PC-3 (cell line): ENCODE measurements around the gene CFAP97D1. TPM values are rescaled to one million over a fixed set of nuclear protein-coding genes. Genes with fewer than 3 reads are reported as not detected.

ENCODE experiments used
- ATAC-seq: fragments of 200-7000 bp; cut with Tn5 transposase; 2 replicates; pipeline ENCODE4 v1.9.1; 2020; ENCODE audit warnings: mild to moderate bottlenecking, moderate library complexity
- BruUV-seq: library from RNA; stranded (reverse); fragments of 400-500 nt; replicated peaks from 2 replicates; lab custom pipeline; 2021; lab: Mats Ljungman, UMichigan
- CTCF ChIA-PET: fragments of 300-600 bp; sonication (Branson Sonifier 250); formaldehyde crosslinking; loops from one replicate; lab custom pipeline; 2022; ENCODE audit warnings: antibody characterized with exemption; lab: Charles Lee
- POLR2A ChIA-PET: fragments of 300-600 bp; sonication (Branson Sonifier 250); formaldehyde crosslinking; loops from one replicate; lab custom pipeline; 2022; ENCODE audit warnings: antibody characterized with exemption; ENCODE audit not compliant: unreplicated experiment; lab: Charles Lee
- DNase-seq: peaks from one replicate; pipeline ENCODE4 v3.0.0-alpha.2; 2015
- H2AFZ ChIP-seq: fragments of 300-600 bp; sonication (generic); 2 replicates; pipeline ENCODE4 v1.6.0; 2016; ENCODE audit warnings: antibody characterized with exemption, low read length
- H3F3A ChIP-seq: fragments of 300-600 bp; sonication (generic); one replicate; pipeline ENCODE4 v1.6.0; 2017; ENCODE audit warnings: antibody characterized with exemption, low read length, control low read depth, mild to moderate bottlenecking; ENCODE audit not compliant: unreplicated experiment
- H3K27ac ChIP-seq: fragments of 300-600 bp; sonication (generic); 2 replicates; pipeline ENCODE4 v1.5.1; 2016; ENCODE audit warnings: mild to moderate bottlenecking, low read length
- H3K27me3 ChIP-seq: fragments of 300-600 bp; sonication (generic); 2 replicates; pipeline ENCODE4 v1.6.1; 2016; ENCODE audit warnings: low read length, mixed read lengths
- H3K36me3 ChIP-seq: fragments of 300-600 bp; sonication (generic); 2 replicates; pipeline ENCODE4 v1.6.1; 2016; ENCODE audit warnings: low read depth, mixed run types, low read length, mixed read lengths
- H3K4me1 ChIP-seq: fragments of 300-600 bp; sonication (generic); 2 replicates; pipeline ENCODE4 v1.5.1; 2016; ENCODE audit warnings: low read length; ENCODE audit not compliant: insufficient read depth
- H3K4me2 ChIP-seq: fragments of 300-600 bp; sonication (generic); 2 replicates; pipeline ENCODE4 v1.6.0; 2016; ENCODE audit warnings: low read length
- H3K4me3 ChIP-seq: fragments of 300-600 bp; sonication (generic); 2 replicates; pipeline ENCODE4 v1.5.1; 2016; ENCODE audit warnings: mild to moderate bottlenecking, low read length, mixed read lengths
- H3K79me2 ChIP-seq: fragments of 300-600 bp; sonication (generic); 2 replicates; pipeline ENCODE4 v1.6.1; 2017; ENCODE audit warnings: low read length, mixed read lengths
- H3K9ac ChIP-seq: fragments of 300-600 bp; sonication (generic); 2 replicates; pipeline ENCODE4 v1.6.0; 2016; ENCODE audit warnings: mild to moderate bottlenecking, low read length
- H3K9me2 ChIP-seq: fragments of 300-600 bp; sonication (generic); replicated peaks from 2 replicates; pipeline ENCODE4 v1.6.1; 2016; ENCODE audit warnings: mixed run types, low read length, mixed read lengths
- H3K9me3 ChIP-seq: fragments of 300-600 bp; sonication (generic); 2 replicates; pipeline ENCODE4 v1.6.1; 2016; ENCODE audit warnings: low read length, mixed read lengths
- H4K20me1 ChIP-seq: fragments of 300-600 bp; sonication (generic); 2 replicates; pipeline ENCODE4 v1.6.1; 2016; ENCODE audit warnings: low read length, mixed read lengths
- CTCF ChIP-seq: fragments of 300-600 bp; sonication (generic); conservative IDR thresholded peaks from 2 replicates; pipeline ENCODE4 v1.5.1; 2017; ENCODE audit warnings: antibody characterized with exemption, low read depth, mild to moderate bottlenecking, low read length
- EZH2 ChIP-seq: fragments of 300-600 bp; sonication (generic); IDR thresholded peaks from one replicate; pipeline ENCODE4 v1.6.1; 2017; ENCODE audit warnings: antibody characterized with exemption, mild to moderate bottlenecking, low read length; ENCODE audit not compliant: unreplicated experiment
- EZH2phosphoT487 ChIP-seq: fragments of 300-600 bp; sonication (generic); IDR thresholded peaks from 2 replicates; pipeline ENCODE4 v1.6.1; 2018; ENCODE audit warnings: mild to moderate bottlenecking, antibody characterized with exemption, low read length, borderline replicate concordance
- intact Hi-C: fragments of 100-400 bp; cut with micrococcal nuclease; formaldehyde crosslinking; loops from 2 replicates; pipeline ENCODE4 v1.9.0; 2023
- total RNA-seq: library from RNA; depleted of rRNA; stranded (reverse); fragments of >200 nt; gene quantifications from 2 replicates; pipeline ENCODE4 v1.2.3, GENCODE V29; 2014

Gene CFAP97D1
- total RNA-seq, 1 experiment from 2014 or later, result 0.29 TPM

GRCh38 chr17:43740541-43740940, 39.7 kb upstream of the CFAP97D1 start:
- no peaks in the 10 kb centered on the region for H3K9me3 ChIP-seq
- no peaks in the 10 kb centered on the region for H3K9me2 ChIP-seq
- H3K4me2 ChIP-seq, result peak overlapping the region; percentile 12; the same call in 1 of the 2 replicates
- no peaks in the 10 kb centered on the region for H3K27me3 ChIP-seq
- POLR2A ChIA-PET, result no interaction called here
- H3K9ac ChIP-seq, result no peak overlapping the region
- CTCF ChIA-PET, result interaction anchor here (0.6 to 0.9 kb wide), 2 partner anchors 41 to 47 kb away, joined by 5 to 9 read pairs; no protein-coding TSS in a partner anchor
- peak overlapping the region; percentile 20; the same call in 1 of the 2 replicates for H2AFZ ChIP-seq
- intact Hi-C loops, result no loop called here
- TF ChIP-seq EZH2 (no peak), EZH2phosphoT487 (no peak), CTCF (no peak)
- H3K79me2 ChIP-seq, result no peaks in the 10 kb centered on the region
- H3K36me3 ChIP-seq, result no peaks in the 10 kb centered on the region
- BruUV-seq, result no TSS peak
- no peaks in the 10 kb centered on the region for H4K20me1 ChIP-seq
- H3K27ac ChIP-seq, result no peak overlapping the region
- H3K4me1 ChIP-seq, result peaks cover 15% of the 10 kb centered on the region
- no peak overlapping the region for H3K4me3 ChIP-seq
- H3F3A ChIP-seq, result no peaks in the 10 kb centered on the region
- ATAC-seq, result peak; percentile 86
- DNase-seq, result peak; percentile 62

- BruUV-seq, result no TSS peak
- peaks cover 15% of the 10 kb centered on the region for H3K4me1 ChIP-seq
- H3K27me3 ChIP-seq, result no peaks in the 10 kb centered on the region
- ATAC-seq, result no peak
- no peaks in the 10 kb centered on the region for H3K9me3 ChIP-seq
- H3K27ac ChIP-seq, result no peak overlapping the region
- ChIA-PET POLR2A (no interaction called here), CTCF (no interaction called here)
- H3K9me2 ChIP-seq, result no peaks in the 10 kb centered on the region
- DNase-seq, result no peak
- no peaks in the 10 kb centered on the region for H4K20me1 ChIP-seq
- no peak overlapping the region for H3K4me2 ChIP-seq
- no peak overlapping the region for H3K4me3 ChIP-seq
- TF ChIP-seq CTCF (no peak), EZH2phosphoT487 (no peak), EZH2 (no peak)
- H3K79me2 ChIP-seq, result no peaks in the 10 kb centered on the region
- H3K36me3 ChIP-seq, result no peaks in the 10 kb centered on the region
- intact Hi-C loops, result no loop called here
- no peaks in the 10 kb centered on the region for H3F3A ChIP-seq
- no peak overlapping the region for H2AFZ ChIP-seq
- H3K9ac ChIP-seq, result no peak overlapping the region
These were observed 38.6 kb upstream of the CFAP97D1 start for GRCh38 chr17:43741636-43742035.

- ChIA-PET CTCF (no interaction called here), POLR2A (interaction anchor here (0.6 kb wide), 1 partner anchor 1139 kb away, joined by 3 read pairs; no protein-coding TSS in a partner anchor)
- H3K27ac ChIP-seq, result no peak overlapping the region
- H3K27me3 ChIP-seq, result no peaks in the 10 kb centered on the region
- H3F3A ChIP-seq, result no peaks in the 10 kb centered on the region
- no peaks in the 10 kb centered on the region for H3K9me2 ChIP-seq
- TF ChIP-seq EZH2phosphoT487, result no peak
- TF ChIP-seq EZH2, result no peak
- TF ChIP-seq CTCF, result no peak
- no peak overlapping the region for H3K4me3 ChIP-seq
- no peak for DNase-seq
- no peaks in the 10 kb centered on the region for H4K20me1 ChIP-seq
- no peak overlapping the region for H3K9ac ChIP-seq
- H3K36me3 ChIP-seq, result no peaks in the 10 kb centered on the region
- no peak for ATAC-seq
- no TSS peak for BruUV-seq
- no peak overlapping the region for H3K4me2 ChIP-seq
- no peaks in the 10 kb centered on the region for H3K9me3 ChIP-seq
- peaks cover 22% of the 10 kb centered on the region for H3K4me1 ChIP-seq
- H3K79me2 ChIP-seq, result no peaks in the 10 kb centered on the region
- no peak overlapping the region for H2AFZ ChIP-seq
- intact Hi-C loops, result no loop called here
These were observed 34.7 kb upstream of the CFAP97D1 start for GRCh38 chr17:43745541-43745940.
